Loucy (cell line): ENCODE measurements around the gene TSLP.

Source experiments
- EZH2phosphoT487 ChIP-seq: fragments of 200-600 bp; IDR thresholded peaks from 2 replicates; pipeline ENCODE4 v1.6.1; 2018; ENCODE audit warnings: antibody characterized with exemption, mild to moderate bottlenecking, moderate library complexity, borderline replicate concordance
- TF ChIP-seq, protein P1 (sequence below): fragments of 200-600 bp; sonication (generic); conservative IDR thresholded peaks from 2 replicates; pipeline ENCODE4 v1.5.1; 2014; ENCODE audit warnings: mild to moderate bottlenecking, antibody characterized with exemption, low read length

DNA sequence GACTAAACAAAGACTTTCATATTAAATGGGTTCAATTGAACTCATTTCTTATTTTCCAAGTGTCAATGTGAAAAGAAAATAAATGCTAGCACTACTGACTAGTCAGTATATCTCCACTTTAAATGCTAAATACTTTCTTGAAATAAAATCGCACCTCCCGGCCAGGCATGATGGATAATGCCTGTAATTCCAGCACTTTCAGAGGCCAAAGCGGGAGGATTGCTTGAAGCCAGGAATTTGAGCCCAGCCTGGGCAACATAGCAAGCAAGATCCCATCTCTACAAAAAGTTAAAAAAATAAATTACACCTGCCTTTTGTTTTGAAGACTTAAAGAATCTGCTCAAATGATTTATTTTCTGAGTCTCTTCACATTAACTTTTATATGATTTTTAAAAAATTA, 55.4 kb downstream of the TSLP start:
- TF ChIP-seq, protein P1, sequence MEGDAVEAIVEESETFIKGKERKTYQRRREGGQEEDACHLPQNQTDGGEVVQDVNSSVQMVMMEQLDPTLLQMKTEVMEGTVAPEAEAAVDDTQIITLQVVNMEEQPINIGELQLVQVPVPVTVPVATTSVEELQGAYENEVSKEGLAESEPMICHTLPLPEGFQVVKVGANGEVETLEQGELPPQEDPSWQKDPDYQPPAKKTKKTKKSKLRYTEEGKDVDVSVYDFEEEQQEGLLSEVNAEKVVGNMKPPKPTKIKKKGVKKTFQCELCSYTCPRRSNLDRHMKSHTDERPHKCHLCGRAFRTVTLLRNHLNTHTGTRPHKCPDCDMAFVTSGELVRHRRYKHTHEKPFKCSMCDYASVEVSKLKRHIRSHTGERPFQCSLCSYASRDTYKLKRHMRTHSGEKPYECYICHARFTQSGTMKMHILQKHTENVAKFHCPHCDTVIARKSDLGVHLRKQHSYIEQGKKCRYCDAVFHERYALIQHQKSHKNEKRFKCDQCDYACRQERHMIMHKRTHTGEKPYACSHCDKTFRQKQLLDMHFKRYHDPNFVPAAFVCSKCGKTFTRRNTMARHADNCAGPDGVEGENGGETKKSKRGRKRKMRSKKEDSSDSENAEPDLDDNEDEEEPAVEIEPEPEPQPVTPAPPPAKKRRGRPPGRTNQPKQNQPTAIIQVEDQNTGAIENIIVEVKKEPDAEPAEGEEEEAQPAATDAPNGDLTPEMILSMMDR = no peak
- no peak for TF ChIP-seq EZH2phosphoT487
